GM19324 (cell line): ENCODE results near the gene TIMM29.

Experiments
- ATAC-seq: cut with Tn5 transposase; IDR thresholded peaks from one replicate; pipeline ENCODE4 v1.9.1; 2021; ENCODE audit warnings: mild to moderate bottlenecking, moderate library complexity; ENCODE audit not compliant: unreplicated experiment, low FRiP score

The TIMM29 gene

DNA sequence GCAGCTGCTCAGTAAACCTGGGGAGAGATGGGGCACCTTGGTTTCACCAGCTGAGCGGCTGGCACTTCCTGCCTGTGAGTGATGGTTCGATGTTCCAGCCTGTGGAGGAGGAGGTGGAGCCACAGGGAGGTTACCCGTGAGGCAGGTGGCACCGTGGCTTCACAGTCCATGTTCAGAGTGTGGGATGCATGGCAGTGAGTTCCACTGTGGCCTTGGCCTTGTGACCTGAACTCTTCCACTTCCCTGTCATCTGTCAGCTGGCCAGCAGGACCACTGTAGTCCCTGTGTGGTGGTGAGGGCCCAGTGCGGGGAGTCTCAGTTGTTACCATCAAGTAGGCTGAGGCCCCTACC is 49.1 kb downstream of the TIMM29 start:
- ATAC-seq = no peak
